ENCODE measurements around the gene DNAJB14.

DNA sequence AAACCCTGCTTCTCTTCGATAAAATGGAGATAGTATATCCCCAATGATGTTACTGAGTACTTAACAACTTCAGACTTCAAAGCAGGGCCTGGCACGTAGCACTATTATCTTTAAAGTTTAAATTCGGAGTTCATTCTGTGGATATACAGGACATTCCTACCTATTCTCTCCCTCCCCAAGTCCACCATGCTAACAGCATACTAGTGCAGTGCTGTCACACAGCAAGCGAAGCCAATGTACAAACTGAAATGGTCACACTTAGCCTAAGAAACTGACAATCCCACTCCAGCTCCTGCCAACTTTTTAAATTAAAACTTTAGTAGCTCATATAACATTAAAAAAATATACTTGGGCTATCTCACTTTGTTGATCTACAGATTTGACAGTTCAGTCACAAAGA lies 1.2 kb upstream of the DNAJB14 start:
- TF ChIP-seq, protein P1, sequence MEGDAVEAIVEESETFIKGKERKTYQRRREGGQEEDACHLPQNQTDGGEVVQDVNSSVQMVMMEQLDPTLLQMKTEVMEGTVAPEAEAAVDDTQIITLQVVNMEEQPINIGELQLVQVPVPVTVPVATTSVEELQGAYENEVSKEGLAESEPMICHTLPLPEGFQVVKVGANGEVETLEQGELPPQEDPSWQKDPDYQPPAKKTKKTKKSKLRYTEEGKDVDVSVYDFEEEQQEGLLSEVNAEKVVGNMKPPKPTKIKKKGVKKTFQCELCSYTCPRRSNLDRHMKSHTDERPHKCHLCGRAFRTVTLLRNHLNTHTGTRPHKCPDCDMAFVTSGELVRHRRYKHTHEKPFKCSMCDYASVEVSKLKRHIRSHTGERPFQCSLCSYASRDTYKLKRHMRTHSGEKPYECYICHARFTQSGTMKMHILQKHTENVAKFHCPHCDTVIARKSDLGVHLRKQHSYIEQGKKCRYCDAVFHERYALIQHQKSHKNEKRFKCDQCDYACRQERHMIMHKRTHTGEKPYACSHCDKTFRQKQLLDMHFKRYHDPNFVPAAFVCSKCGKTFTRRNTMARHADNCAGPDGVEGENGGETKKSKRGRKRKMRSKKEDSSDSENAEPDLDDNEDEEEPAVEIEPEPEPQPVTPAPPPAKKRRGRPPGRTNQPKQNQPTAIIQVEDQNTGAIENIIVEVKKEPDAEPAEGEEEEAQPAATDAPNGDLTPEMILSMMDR (IDR thresholded peaks at IDR 0.05): no peak
- TF ChIP-seq POLR2A (IDR thresholded peaks at IDR 0.05): no peak
- no peak for TF ChIP-seq POLR2AphosphoS5 (IDR thresholded peaks at IDR 0.05)
